HG03060 (cell line): ENCODE measurements around the gene AKAP12.

Source experiments
- ATAC-seq: cut with Tn5 transposase; IDR thresholded peaks from one replicate; pipeline ENCODE4 v1.9.1; 2021; ENCODE audit warnings: low read depth, moderate number of reproducible peaks; ENCODE audit not compliant: unreplicated experiment

Gene AKAP12

GRCh38 chr6:151239603-151240035, at the start of gene AKAP12:
Gene AKAP12 (plus strand): TSS chr6:151239967. CDS start chr6:151240563, 596 bp downstream.
- no peak for ATAC-seq

- ATAC-seq: no peak
These were observed 48.2 kb upstream of the AKAP12 start for GRCh38 chr6:151191527-151191926.

GRCh38 chr6:151196555-151196954, 43.2 kb upstream of the AKAP12 start:
- no peak for ATAC-seq

GRCh38 chr6:151197556-151197955, 42.2 kb upstream of the AKAP12 start:
- no peak for ATAC-seq

GRCh38 chr6:151199991-151200390, 39.8 kb upstream of the AKAP12 start:
- no peak for ATAC-seq

GRCh38 chr6:151205721-151206600, 33.8 kb upstream of the AKAP12 start:
- no peak for ATAC-seq

- ATAC-seq: no peak
These were observed 32.1 kb upstream of the AKAP12 start for GRCh38 chr6:151207674-151208073.

- ATAC-seq: no peak
These were observed 30.5 kb upstream of the AKAP12 start for GRCh38 chr6:151209071-151209831.

GRCh38 chr6:151211075-151211474, 28.7 kb upstream of the AKAP12 start:
- no peak for ATAC-seq

- ATAC-seq: no peak
These were observed 26.4 kb upstream of the AKAP12 start for GRCh38 chr6:151213352-151213751.

- ATAC-seq: no peak
These were observed 23.8 kb upstream of the AKAP12 start for GRCh38 chr6:151215999-151216398.

- ATAC-seq: no peak
These were observed 23.0 kb upstream of the AKAP12 start for GRCh38 chr6:151216804-151217203.

GRCh38 chr6:151219192-151219591, 20.6 kb upstream of the AKAP12 start:
- ATAC-seq: no peak

- ATAC-seq: no peak
These were observed 15.7 kb upstream of the AKAP12 start for GRCh38 chr6:151224076-151224475.

- ATAC-seq: no peak
These were observed 13.8 kb upstream of the AKAP12 start for GRCh38 chr6:151225919-151226318.

GRCh38 chr6:151228788-151229400, 10.9 kb upstream of the AKAP12 start:
- ATAC-seq: no peak

GRCh38 chr6:151229401-151230276, 10.1 kb upstream of the AKAP12 start:
- no peak for ATAC-seq

- ATAC-seq: no peak
These were observed 9.5 kb upstream of the AKAP12 start for GRCh38 chr6:151230277-151230577.

- ATAC-seq: no peak
These were observed 6.9 kb upstream of the AKAP12 start for GRCh38 chr6:151232899-151233298.

GRCh38 chr6:151233731-151234130, 6.0 kb upstream of the AKAP12 start:
- ATAC-seq: no peak
